GM12865 (cell line): Measurements from ENCODE around the gene ENHO.
"Not testable (repeated sequence)": the region's sequence is repeated elsewhere in the genome, so short reads cannot be mapped to it uniquely, and the experiment has no call there.

Experiments
- DNase-seq: peaks from one replicate; pipeline ENCODE4 v3.0.0; 2010; ENCODE audit warnings: low read depth
- H3K4me3 ChIP-seq: 2 replicates; pipeline ENCODE4 v1.5.1; 2011; ENCODE audit warnings: mild to moderate bottlenecking, low read depth, low read length, control low read depth
- TF ChIP-seq, protein P1 (sequence below): IDR thresholded peaks from 2 replicates; pipeline ENCODE4 v1.5.1; 2011; ENCODE audit warnings: low read length, control low read depth, low read depth, inconsistent platforms; ENCODE audit not compliant: insufficient read depth; ENCODE audit errors: missing control alignments

Gene ENHO

DNA sequence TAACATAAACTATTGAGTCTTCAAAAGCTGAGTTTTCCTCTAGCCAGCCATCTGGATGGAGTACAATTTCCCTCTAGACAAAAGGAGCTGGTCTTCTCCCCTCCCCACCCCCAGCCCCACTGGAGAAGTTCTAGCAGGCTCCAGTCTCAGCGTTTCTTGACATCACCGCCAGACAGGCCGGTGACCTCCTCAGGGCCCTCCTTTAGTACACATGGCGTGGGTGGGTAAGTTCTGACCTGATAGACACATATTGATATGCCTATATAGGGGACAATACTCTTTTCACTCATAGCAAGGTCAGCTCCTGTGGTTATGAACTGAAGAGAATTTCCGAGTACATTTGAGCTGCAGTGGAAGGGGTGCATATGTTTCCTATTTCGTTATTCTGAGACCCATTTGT lies 37.0 kb downstream of the ENHO start:
- TF ChIP-seq, protein P1, sequence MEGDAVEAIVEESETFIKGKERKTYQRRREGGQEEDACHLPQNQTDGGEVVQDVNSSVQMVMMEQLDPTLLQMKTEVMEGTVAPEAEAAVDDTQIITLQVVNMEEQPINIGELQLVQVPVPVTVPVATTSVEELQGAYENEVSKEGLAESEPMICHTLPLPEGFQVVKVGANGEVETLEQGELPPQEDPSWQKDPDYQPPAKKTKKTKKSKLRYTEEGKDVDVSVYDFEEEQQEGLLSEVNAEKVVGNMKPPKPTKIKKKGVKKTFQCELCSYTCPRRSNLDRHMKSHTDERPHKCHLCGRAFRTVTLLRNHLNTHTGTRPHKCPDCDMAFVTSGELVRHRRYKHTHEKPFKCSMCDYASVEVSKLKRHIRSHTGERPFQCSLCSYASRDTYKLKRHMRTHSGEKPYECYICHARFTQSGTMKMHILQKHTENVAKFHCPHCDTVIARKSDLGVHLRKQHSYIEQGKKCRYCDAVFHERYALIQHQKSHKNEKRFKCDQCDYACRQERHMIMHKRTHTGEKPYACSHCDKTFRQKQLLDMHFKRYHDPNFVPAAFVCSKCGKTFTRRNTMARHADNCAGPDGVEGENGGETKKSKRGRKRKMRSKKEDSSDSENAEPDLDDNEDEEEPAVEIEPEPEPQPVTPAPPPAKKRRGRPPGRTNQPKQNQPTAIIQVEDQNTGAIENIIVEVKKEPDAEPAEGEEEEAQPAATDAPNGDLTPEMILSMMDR: no peak
- no peak for DNase-seq
- H3K4me3 ChIP-seq: no peak overlapping the region

DNA sequence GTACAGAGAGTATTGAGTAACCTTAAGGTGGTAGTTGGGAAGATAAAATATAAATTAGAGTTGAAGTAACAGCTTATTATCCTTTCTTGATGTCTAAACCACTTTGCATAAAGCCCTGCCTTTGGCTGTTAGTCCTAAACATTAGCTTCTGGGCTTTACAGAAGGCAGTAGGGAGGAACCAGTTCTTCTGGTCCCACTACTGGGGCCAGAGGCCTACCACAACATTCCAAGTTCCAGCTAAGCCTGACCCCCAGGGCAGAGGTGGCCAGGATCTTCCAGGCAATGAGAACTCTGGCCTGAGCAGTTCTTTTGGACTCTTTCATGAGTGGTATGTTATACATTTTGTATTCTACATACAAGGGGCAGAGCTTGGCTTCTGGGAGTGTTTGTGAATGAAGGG lies 38.1 kb downstream of the ENHO start:
- no peak for DNase-seq
- TF ChIP-seq, protein P1: no peak
- H3K4me3 ChIP-seq: no peak overlapping the region

DNA sequence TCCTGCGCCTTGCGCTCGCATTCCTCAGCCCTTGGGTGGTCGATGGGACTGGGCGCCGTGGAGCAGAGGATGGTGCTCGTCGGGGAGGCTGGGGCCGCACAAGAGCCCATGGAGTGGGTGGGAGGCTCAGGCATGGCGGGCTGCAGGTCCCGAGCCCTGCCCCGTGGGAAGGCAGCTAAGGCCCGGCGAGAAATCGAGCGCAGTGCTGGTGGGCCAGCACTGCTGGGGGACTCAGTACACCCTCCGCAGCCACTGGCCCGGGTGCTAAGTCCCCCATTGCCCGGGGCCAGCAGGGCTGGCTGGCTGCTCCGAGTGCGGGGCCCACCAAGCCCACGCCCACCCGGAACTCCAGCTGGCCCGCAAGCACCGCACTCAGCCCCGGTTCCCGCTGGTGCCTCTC lies 40.0 kb downstream of the ENHO start:
- not testable (repeated sequence) for DNase-seq, H3K4me3 ChIP-seq

DNA sequence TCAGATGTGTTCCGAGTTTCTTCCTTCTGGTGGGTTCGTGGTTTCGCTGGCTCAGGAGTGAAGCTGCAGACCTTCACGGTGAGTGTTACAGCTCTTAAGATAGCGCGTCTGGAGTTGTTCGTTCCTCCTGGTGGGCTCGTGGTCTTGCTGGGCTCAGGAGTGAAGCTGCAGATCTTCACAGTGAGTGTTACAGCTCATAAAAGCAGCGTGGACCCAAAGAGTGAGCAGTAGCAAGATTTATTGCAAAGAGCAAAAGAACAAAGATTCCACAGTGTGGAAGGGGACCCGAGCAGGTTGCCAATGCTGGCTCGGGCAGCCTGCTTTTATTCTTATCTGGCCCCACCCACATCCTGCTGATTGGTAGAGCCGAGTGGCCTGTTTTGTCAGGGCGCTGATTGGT lies 41.2 kb downstream of the ENHO start:
- not testable (repeated sequence) for DNase-seq, H3K4me3 ChIP-seq

DNA sequence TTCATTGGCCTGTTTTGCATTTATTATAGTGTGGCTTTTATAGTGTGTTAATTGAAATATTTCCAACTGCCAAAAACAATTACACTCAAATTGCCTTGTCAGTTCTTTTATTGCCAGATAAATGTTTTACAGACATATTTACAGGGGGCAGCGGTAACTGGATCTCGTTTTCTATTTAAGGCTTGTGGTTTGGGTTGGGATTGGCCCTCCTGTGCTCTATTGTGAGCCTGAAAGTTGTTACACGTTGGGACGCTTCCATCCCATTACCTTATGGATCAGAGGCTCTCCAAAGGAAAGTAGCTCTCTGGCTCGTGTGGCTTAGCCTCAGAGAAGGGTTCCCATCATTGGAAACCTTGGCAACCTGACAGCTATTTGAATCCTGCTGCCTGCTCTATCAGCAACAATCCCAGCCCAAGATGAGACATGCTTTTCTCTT lies 43.3 kb downstream of the ENHO start:
- H3K4me3 ChIP-seq: no peak overlapping the region
- DNase-seq: no peak
- TF ChIP-seq, protein P1: no peak

DNA sequence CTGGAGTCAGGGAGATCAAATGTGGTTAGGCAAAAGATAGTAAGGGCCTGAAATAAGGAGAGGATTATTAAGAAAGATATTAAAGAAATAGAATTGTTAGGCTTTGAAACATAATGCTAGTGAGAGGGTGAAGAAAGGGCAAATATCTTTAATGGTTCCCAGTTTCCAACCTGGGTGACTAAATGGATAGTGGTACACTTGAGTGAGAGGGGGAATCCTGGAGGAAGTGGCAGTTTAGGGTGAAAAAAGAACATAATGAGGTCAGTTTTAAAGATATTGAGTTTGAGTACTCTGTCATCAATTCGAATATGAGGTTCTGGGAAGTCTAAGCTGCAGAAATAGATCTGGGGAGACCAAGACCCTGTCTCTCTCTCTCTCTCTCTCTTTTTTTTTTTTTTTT lies 45.2 kb downstream of the ENHO start:
- no peak overlapping the region for H3K4me3 ChIP-seq
- no peak for DNase-seq
- TF ChIP-seq, protein P1: no peak

DNA sequence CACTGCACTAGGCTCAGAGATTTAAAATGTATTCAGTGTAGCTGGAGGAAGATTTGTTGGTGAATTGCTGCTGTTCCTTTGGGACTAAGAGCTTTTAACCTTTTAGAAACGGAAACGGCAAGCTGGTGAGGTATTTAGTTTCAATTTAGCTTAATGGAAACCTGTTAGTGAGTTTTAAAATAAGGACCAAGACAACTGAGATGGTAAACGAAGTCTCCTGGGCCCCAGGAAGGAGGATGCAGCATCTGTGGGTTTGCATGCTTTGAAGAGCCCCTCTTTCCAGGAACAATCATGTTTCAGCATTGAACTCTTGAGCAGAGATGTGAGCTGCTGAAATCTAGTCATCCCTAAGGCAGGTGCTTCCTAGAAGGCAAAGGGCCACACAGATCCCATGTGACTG lies 47.7 kb downstream of the ENHO start:
- TF ChIP-seq, protein P1: no peak
- no peak overlapping the region for H3K4me3 ChIP-seq
- DNase-seq: no peak
